ENCODE data around the gene DGKH.

Gene DGKH

GRCh38 chr13:42039946-42040729, 8.3 kb upstream of the DGKH start:
- peak; percentile 84 for DNase-seq (ENCODE audit: low read depth)

GRCh38 chr13:42040730-42041010, 7.8 kb upstream of the DGKH start:
- peak; percentile 19 for DNase-seq (ENCODE audit: low read depth)

- peak; percentile 18 for DNase-seq (ENCODE audit: low read depth)
These were observed 7.3 kb upstream of the DGKH start for GRCh38 chr13:42041011-42041683.

GRCh38 chr13:42041684-42042035, 6.8 kb upstream of the DGKH start:
- no peak for DNase-seq (ENCODE audit: low read depth)

GRCh38 chr13:42043676-42044075, 4.8 kb upstream of the DGKH start:
- DNase-seq (ENCODE audit: low read depth), result no peak

GRCh38 chr13:42046448-42046847, 2.0 kb upstream of the DGKH start:
- no peak for DNase-seq (ENCODE audit: low read depth)

- peak; percentile 15 for DNase-seq (ENCODE audit: low read depth)
These were observed 697 bp upstream of the DGKH start for GRCh38 chr13:42047561-42048341.

GRCh38 chr13:42048684-42049453, 421 bp downstream of the DGKH start:
- peak; percentile 55 for DNase-seq (ENCODE audit: low read depth)

GRCh38 chr13:42049454-42049813, 986 bp downstream of the DGKH start:
- no peak for DNase-seq (ENCODE audit: low read depth)

GRCh38 chr13:42054798-42055499, 6.5 kb downstream of the DGKH start:
- DNase-seq (ENCODE audit: low read depth), result no peak

GRCh38 chr13:42055500-42056085, 7.1 kb downstream of the DGKH start:
- no peak for DNase-seq (ENCODE audit: low read depth)

- no peak for DNase-seq (ENCODE audit: low read depth)
These were observed 7.7 kb downstream of the DGKH start for GRCh38 chr13:42056146-42056545.

- no peak for DNase-seq (ENCODE audit: low read depth)
These were observed 8.1 kb downstream of the DGKH start for GRCh38 chr13:42056583-42056982.

GRCh38 chr13:42057918-42058530, 9.6 kb downstream of the DGKH start:
- DNase-seq (ENCODE audit: low read depth), result no peak

- no peak for DNase-seq (ENCODE audit: low read depth)
These were observed 13.5 kb downstream of the DGKH start for GRCh38 chr13:42061943-42062342.

GRCh38 chr13:42063105-42063504, 14.7 kb downstream of the DGKH start:
- no peak for DNase-seq (ENCODE audit: low read depth)

GRCh38 chr13:42064259-42064658, 15.8 kb downstream of the DGKH start:
- no peak for DNase-seq (ENCODE audit: low read depth)

- no peak for DNase-seq (ENCODE audit: low read depth)
These were observed 16.5 kb downstream of the DGKH start for GRCh38 chr13:42064966-42065365.

- DNase-seq (ENCODE audit: low read depth), result no peak
These were observed 17.0 kb downstream of the DGKH start for GRCh38 chr13:42065414-42065813.

GRCh38 chr13:42066542-42066941, 18.1 kb downstream of the DGKH start:
- no peak for DNase-seq (ENCODE audit: low read depth)

GRCh38 chr13:42068886-42069285, 20.4 kb downstream of the DGKH start:
- no peak for DNase-seq (ENCODE audit: low read depth)
